Esophagus squamous epithelium (tissue), 5 donors: ENCODE measurements around the gene TIGAR. TPM values are rescaled to one million over a fixed set of nuclear protein-coding genes. Genes with fewer than 3 reads are reported as not detected.

Experiments
- DNase-seq: peaks from one replicate; lab custom pipeline; 2025; lab: John Stamatoyannopoulos, UW
- H3K27ac ChIP-seq, 4 donors: fragments of 200-600 bp; sonication (generic); one replicate each; pipeline ENCODE4 v1.5.1; 2016 to 2019; ENCODE audit warnings: mild to moderate bottlenecking in 1 of 4
- H3K27me3 ChIP-seq, 4 donors: fragments of 200-600 bp; sonication (generic); 1 replicate in 3 of 4; 2 replicates in 1 of 4; pipeline versions ENCODE4 v1.5.1 to v1.6.0; 2017 to 2021; ENCODE audit warnings: antibody characterized with exemption in 1 of 4
- H3K36me3 ChIP-seq, 3 donors: fragments of 200-600 bp; sonication (generic); one replicate each; pipeline ENCODE4 v1.5.1; 2016 to 2019
- H3K4me1 ChIP-seq, 3 donors: fragments of 200-600 bp; sonication (generic); one replicate each; pipeline ENCODE4 v1.5.1; 2017 to 2019
- H3K4me3 ChIP-seq, 4 donors: fragments of 200-600 bp; sonication (generic); 1 replicate in 3 of 4; 2 replicates in 1 of 4; pipeline ENCODE4 v1.5.1; 2016 to 2019; ENCODE audit warnings: mild to moderate bottlenecking in 2 of 4, moderate library complexity in 1 of 4
- H3K9me3 ChIP-seq, 3 donors: fragments of 200-600 bp; sonication (generic); one replicate each; pipeline ENCODE4 v1.5.1; 2016 to 2019
- POLR2A ChIP-seq, 4 donors: fragments of 450-650 bp; IDR thresholded peaks; one replicate each; pipeline ENCODE4 v1.6.1; 2017; ENCODE audit warnings: antibody characterized with exemption in 4 of 4, mild to moderate bottlenecking in 4 of 4, moderate library complexity in 3 of 4
- WGBS, 2 donors: methylation state at CpG; one replicate each; pipeline ENCODE4 v1.1.5; 2018; 5-methylcytosine and 5-hydroxymethylcytosine counted together
- intact Hi-C: fragments of 100-400 bp; cut with DNase I; formaldehyde crosslinking; loops from one replicate; pipeline ENCODE4 v1.15.0; 2022
- total RNA-seq, 4 donors: library from RNA; depleted of rRNA; stranded (reverse); fragments of >200 nt; gene quantifications; one replicate each; pipeline ENCODE4 v1.1.0, GENCODE V29; 2016
- TF ChIP-seq, protein P1 (sequence below), 6 experiments: fragments of 450-650 bp in 4 of 6; fragments of 200-600 bp in 2 of 6; sonication (generic) in 2 of 6; IDR thresholded peaks; one replicate each; pipeline ENCODE4 v1.5.1; 2016 to 2019; ENCODE audit warnings: antibody characterized with exemption in 6 of 6, mild to moderate bottlenecking in 4 of 6, moderate library complexity in 4 of 6
- donor health status: DM: yes; HTN: yes; CAD: no.

Gene TIGAR
- total RNA-seq, 4 donors from 2014 or later: 5.1 to 8.1 (median 5.9) TPM

DNA sequence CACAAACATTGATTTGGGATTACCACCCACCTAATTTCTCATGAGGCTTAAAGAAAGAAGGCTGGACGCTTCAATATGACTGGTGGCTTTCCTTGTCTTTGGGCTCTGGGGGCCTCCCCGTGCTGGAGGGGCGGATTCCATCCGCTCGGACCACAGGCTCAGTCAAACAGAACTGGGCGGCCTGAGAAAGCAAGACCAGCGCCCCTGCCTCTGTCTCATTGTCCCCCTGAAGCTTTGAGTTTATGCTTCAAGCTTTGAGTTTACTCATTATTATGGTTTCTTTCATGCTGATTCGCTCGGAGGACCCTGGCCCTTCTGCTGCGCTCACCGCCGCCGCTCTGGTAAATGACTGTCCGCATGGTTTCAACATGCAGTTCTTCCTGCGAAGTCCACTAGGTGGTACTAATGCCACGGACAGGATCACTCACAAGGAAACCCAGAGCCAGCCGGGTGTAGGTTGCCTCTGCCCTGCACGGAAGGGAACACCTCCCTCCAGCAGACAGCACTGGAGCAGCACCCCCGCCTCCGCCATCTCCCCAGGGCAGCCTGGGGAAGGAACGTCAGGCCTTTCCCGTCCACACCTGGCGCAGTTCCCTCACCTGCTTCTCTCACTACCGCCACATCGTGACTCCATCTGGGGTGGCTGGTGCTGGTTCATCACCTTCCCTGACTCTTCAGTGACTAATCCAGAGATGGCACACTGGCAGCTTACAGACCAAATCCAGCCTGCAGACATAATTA, 13.2 kb upstream of the TIGAR start:
- Histone ChIP-seq H3K27me3 (no peaks in the 10 kb centered on the region), H3K4me1 (peaks cover 3 to 33% (median 7%) of the 10 kb centered on the region in 3 donors), H3K4me3 (peak overlapping the region in 3 of 4 donors; percentile 9 to 48 (median 16)), H3K9me3 (no peaks in the 10 kb centered on the region), H3K36me3 (peaks cover 0 to 27% (median 0%) of the 10 kb centered on the region in 3 donors), H3K27ac (peak overlapping the region in 3 of 4 donors; percentile 27 to 57 (median 34))
- intact Hi-C loops: no loop called here
- TF ChIP-seq, protein P1, sequence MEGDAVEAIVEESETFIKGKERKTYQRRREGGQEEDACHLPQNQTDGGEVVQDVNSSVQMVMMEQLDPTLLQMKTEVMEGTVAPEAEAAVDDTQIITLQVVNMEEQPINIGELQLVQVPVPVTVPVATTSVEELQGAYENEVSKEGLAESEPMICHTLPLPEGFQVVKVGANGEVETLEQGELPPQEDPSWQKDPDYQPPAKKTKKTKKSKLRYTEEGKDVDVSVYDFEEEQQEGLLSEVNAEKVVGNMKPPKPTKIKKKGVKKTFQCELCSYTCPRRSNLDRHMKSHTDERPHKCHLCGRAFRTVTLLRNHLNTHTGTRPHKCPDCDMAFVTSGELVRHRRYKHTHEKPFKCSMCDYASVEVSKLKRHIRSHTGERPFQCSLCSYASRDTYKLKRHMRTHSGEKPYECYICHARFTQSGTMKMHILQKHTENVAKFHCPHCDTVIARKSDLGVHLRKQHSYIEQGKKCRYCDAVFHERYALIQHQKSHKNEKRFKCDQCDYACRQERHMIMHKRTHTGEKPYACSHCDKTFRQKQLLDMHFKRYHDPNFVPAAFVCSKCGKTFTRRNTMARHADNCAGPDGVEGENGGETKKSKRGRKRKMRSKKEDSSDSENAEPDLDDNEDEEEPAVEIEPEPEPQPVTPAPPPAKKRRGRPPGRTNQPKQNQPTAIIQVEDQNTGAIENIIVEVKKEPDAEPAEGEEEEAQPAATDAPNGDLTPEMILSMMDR (IDR thresholded peaks at IDR 0.05): peak in 5 of 6 experiments; percentile 65 to 80 (median 69)
- no peak for TF ChIP-seq POLR2A (IDR thresholded peaks at IDR 0.05)
- no peak for DNase-seq
- WGBS, 2 donors: 24 to 28% methylated on average over 18 to 20 of the region's 25 CpGs

DNA sequence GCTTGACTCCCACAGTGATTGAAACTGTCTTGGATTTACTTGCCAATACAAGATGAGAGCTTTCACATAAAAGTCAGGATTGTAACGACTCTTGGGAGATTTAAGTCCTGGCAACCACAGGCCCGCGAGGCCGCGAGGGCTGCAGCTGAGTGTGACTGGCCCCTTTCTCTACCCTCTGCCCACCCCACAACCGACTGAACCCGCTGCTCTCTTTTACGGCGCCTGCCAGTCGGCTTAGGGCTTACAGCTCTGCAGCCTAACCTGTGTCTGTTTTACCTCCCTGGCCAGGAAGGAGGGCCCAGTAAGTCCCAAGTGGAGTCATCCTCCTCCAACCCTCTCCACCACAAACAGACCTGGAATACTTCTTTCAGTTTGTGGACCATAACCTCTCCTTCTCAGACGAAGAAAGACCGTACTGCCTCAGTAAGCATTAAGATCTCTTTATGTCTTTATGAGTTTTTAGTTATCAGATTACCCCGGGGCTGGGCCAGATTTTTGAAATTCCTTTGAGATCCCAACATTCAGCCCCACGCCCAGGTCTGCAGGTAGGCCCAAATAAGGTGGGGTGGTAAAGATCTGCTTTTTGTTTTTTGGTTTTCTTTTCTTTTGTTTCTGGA, 12.6 kb upstream of the TIGAR start:
- peak overlapping the region in 2 of 4 donors; percentile 27 to 57 for H3K27ac ChIP-seq
- intact Hi-C loops: no loop called here

DNA sequence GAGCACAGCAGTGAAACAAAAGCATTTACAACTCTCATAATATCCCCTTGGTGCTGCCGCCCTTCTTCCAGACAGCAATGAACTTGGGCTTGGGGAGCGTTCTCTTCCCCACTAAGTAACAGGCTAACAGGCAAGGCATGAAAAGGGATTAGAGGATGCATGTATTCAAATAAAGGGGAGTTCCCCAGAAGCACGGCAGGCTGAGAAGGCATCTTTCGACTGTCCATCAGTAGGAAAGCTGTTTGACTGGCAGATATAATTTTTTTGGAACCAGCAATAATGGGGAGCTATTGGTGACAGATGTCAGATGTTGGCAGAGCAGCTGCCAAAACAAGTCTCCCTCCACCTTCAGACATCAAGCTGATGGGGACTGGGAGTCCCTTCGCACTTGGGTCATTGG, 9.2 kb upstream of the TIGAR start:
- 91 to 92% methylated on average over 3 to 5 of the region's 5 CpGs for WGBS, 2 donors
- H3K36me3 ChIP-seq: no peaks in the 10 kb centered on the region
- H3K27me3 ChIP-seq: no peaks in the 10 kb centered on the region
- intact Hi-C loops: no loop called here
- peaks cover 3 to 18% (median 7%) of the 10 kb centered on the region in 3 donors for H3K4me1 ChIP-seq
- no peak overlapping the region for H3K4me3 ChIP-seq
- no peak for DNase-seq
- no peak for TF ChIP-seq POLR2A (IDR thresholded peaks at IDR 0.05)
- TF ChIP-seq, protein P1 (IDR thresholded peaks at IDR 0.05): no peak
- H3K27ac ChIP-seq: no peak overlapping the region
- no peaks in the 10 kb centered on the region for H3K9me3 ChIP-seq

More for the DNA sequence above, 12.6 kb upstream of the TIGAR start:
- WGBS, 2 donors: 52 to 71% methylated on average over 14 of the region's 14 CpGs
- Histone ChIP-seq H3K9me3 (no peaks in the 10 kb centered on the region), H3K36me3 (peaks cover 0 to 20% (median 0%) of the 10 kb centered on the region in 3 donors), H3K4me3 (peak overlapping the region in 3 of 4 donors; percentile 9 to 48 (median 16)), H3K27me3 (no peaks in the 10 kb centered on the region), H3K4me1 (peaks cover 3 to 29% (median 7%) of the 10 kb centered on the region in 3 donors)
- DNase-seq: no peak
- TF ChIP-seq, protein P1 (IDR thresholded peaks at IDR 0.05): no peak
- TF ChIP-seq POLR2A (IDR thresholded peaks at IDR 0.05): no peak

DNA sequence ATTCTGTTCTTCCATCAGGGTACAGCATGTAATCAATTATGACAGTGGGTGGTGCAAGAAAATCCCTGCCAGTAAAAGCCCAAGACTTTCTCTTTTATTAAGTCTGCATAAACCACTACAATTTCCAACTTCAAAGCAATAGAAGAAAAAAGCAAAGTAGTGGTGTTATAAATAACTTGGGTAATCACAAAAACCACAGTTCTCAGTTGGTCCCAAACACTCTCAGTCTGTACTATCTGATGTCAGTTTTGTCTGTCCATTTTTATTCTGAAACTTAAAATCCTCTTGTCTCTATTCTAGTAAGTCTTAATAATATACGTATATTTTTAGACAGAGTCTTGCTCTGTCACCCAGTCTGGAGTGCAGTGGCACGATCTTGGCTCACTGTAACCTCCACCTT, 8.8 kb upstream of the TIGAR start:
- H3K27me3 ChIP-seq: no peaks in the 10 kb centered on the region
- TF ChIP-seq, protein P1 (IDR thresholded peaks at IDR 0.05): no peak
- TF ChIP-seq POLR2A (IDR thresholded peaks at IDR 0.05): no peak
- no peak for DNase-seq
- 83 to 94% methylated on average over 1 to 2 of the region's 2 CpGs for WGBS, 2 donors
- no peak overlapping the region for H3K27ac ChIP-seq
- peaks cover 3 to 15% (median 7%) of the 10 kb centered on the region in 3 donors for H3K4me1 ChIP-seq
- H3K36me3 ChIP-seq: no peaks in the 10 kb centered on the region
- no peaks in the 10 kb centered on the region for H3K9me3 ChIP-seq
- intact Hi-C loops: no loop called here
- no peak overlapping the region for H3K4me3 ChIP-seq

DNA sequence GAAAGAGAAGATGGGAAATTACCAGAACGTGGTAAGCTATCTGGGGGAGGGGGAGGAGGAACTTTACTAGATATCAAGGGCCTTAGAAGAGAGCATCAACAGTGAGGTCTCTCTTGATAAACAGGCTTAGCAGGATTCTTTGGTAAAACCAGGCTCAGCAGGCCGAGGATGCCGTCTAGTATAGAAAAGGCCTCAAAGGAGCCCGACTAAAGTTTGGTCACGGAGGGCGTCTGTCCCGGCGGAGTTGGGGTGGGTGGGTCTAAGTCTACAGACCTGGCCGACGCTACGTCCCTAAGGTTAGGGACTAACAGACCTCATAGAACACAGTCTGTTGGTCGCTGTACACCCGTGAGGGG, 538 bp upstream of the TIGAR start:
- H3K9me3 ChIP-seq: no peaks in the 10 kb centered on the region
- H3K36me3 ChIP-seq: peaks cover 0 to 8% (median 0%) of the 10 kb centered on the region in 3 donors
- WGBS, 2 donors: 3 to 4% methylated on average over 3 to 5 of the region's 13 CpGs
- peak overlapping the region; percentile 84 to 94 (median 90) for H3K27ac ChIP-seq
- no peaks in the 10 kb centered on the region for H3K27me3 ChIP-seq
- TF ChIP-seq POLR2A (IDR thresholded peaks at IDR 0.05): no peak
- TF ChIP-seq, protein P1 (IDR thresholded peaks at IDR 0.05): no peak
- peaks cover 8 to 26% (median 9%) of the 10 kb centered on the region in 3 donors for H3K4me1 ChIP-seq
- intact Hi-C loops: no loop called here
- no peak for DNase-seq
- H3K4me3 ChIP-seq: peak overlapping the region; percentile 66 to 88 (median 80)
